Transverse colon (tissue), 4 donors: ENCODE measurements around the gene FAM120B. TPM values are rescaled to one million over a fixed set of nuclear protein-coding genes. Genes with fewer than 3 reads are reported as not detected.

Source experiments
- DNase-seq: peaks from one replicate; pipeline ENCODE4 v3.0.0-alpha.2; 2019
- H3K27ac ChIP-seq, 4 donors: fragments of 200-600 bp; sonication (generic); 2 replicates each; pipeline ENCODE4 v1.5.1; 2016 to 2018; ENCODE audit warnings: inconsistent platforms in 4 of 4
- H3K27me3 ChIP-seq: fragments of 200-600 bp; sonication (generic); 2 replicates; pipeline ENCODE4 v1.5.1; 2017; ENCODE audit warnings: inconsistent platforms
- H3K36me3 ChIP-seq, 4 donors: fragments of 200-600 bp; sonication (generic); 2 replicates each; pipeline ENCODE4 v1.5.1; 2017 to 2019; ENCODE audit warnings: inconsistent platforms in 4 of 4
- H3K4me1 ChIP-seq, 4 donors: fragments of 200-600 bp; sonication (generic); 2 replicates each; pipeline ENCODE4 v1.5.1; 2017 to 2020; ENCODE audit warnings: inconsistent platforms in 4 of 4
- H3K4me3 ChIP-seq, 4 donors: fragments of 200-600 bp; sonication (generic); 1 replicate in 1 of 4; 2 replicates in 3 of 4; pipeline versions ENCODE4 v1.5.1 to v1.6.1; 2017 to 2019; ENCODE audit warnings: inconsistent platforms in 4 of 4
- H3K9me3 ChIP-seq, 2 donors: fragments of 200-600 bp; sonication (generic); 2 replicates each; pipeline ENCODE4 v1.5.1; 2017 to 2019; ENCODE audit warnings: inconsistent platforms in 2 of 2
- EP300 ChIP-seq: sonication (generic); formaldehyde crosslinking; IDR thresholded peaks from one replicate; pipeline ENCODE4 v1.6.1; 2017; ENCODE audit warnings: antibody characterized with exemption, low read depth
- POLR2A ChIP-seq: fragments of 450-650 bp; IDR thresholded peaks from one replicate; pipeline ENCODE4 v1.6.1; 2016; ENCODE audit warnings: antibody characterized with exemption, mild to moderate bottlenecking, moderate library complexity
- POLR2AphosphoS5 ChIP-seq, 3 donors: sonication (generic); formaldehyde crosslinking; IDR thresholded peaks; one replicate each; pipeline ENCODE4 v1.6.1; 2016; ENCODE audit warnings: antibody characterized with exemption in 3 of 3
- WGBS, 2 donors: methylation state at CpG; one replicate each; pipeline ENCODE4 v1.1.5; 2018; ENCODE audit warnings: low coverage in 1 of 2; 5-methylcytosine and 5-hydroxymethylcytosine counted together
- in situ Hi-C, 4 donors: fragments of 200-750 bp; cut with MboI; loops; one replicate each; pipeline versions ENCODE4 v1.15.0 to v1.15.1; 2017; ENCODE audit warnings: low sequenced_read_pairs in 3 of 4, low pct_ligation_motif_present in 1 of 4, low pct_unique_long_range_greater_than_20kb in 1 of 4
- intact Hi-C: fragments of 100-400 bp; cut with DNase I; formaldehyde crosslinking; loops from one replicate; pipeline ENCODE4 v1.15.1; 2023; ENCODE audit warnings: low total_unique reads
- total RNA-seq, 4 donors: library from RNA; depleted of rRNA; stranded (reverse); fragments of >200 nt; gene quantifications; one replicate each; pipeline ENCODE4 v1.1.0, GENCODE V29; 2016
- TF ChIP-seq, protein P1 (sequence below), 5 experiments: fragments of 200-600 bp in 3 of 5; fragments of 450-650 bp in 2 of 5; sonication (generic) in 3 of 5; IDR thresholded peaks; 1 replicate in 2 of 5; 2 replicates in 3 of 5; pipeline ENCODE4 v1.5.1; 2016 to 2017; ENCODE audit warnings: antibody characterized with exemption in 5 of 5, inconsistent platforms in 3 of 5, mild to moderate bottlenecking in 2 of 5, moderate library complexity in 1 of 5

Gene FAM120B
- total RNA-seq, 4 donors from 2014 or later = 24.7 to 35.9 (median 26.7) TPM

DNA sequence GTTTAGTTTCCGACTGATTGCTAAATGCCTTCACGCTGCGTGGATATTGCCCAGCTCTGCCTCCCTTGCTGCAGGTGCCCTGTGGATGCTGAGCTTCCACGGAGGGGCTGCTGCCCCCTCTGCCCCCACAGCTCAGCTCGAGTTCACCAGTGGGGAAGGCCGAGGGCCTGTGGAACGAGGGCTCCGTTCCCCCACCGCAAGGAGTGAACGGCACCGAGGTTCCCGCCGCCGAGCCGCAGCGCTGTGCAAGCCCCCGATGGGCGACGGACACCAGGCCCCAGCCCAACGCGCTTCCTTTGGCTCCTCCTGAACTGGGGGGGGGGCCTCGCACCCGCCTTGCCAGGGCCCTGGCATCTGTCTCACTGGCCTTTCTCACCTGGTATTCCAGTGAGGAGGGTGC, 33.4 kb upstream of the FAM120B start:
- no peak for DNase-seq
- Histone ChIP-seq H3K4me1 (peaks cover 0 to 29% (median 5%) of the 10 kb centered on the region in 4 donors), H3K4me3 (no peak overlapping the region), H3K36me3 (no peaks in the 10 kb centered on the region), H3K9me3 (no peaks in the 10 kb centered on the region), H3K27me3 (no peaks in the 10 kb centered on the region), H3K27ac (no peak overlapping the region)
- intact Hi-C loops (no loop called here), in situ Hi-C loops (no loop called here)
- no peak for TF ChIP-seq EP300
- TF ChIP-seq POLR2A = no peak
- TF ChIP-seq, protein P1, sequence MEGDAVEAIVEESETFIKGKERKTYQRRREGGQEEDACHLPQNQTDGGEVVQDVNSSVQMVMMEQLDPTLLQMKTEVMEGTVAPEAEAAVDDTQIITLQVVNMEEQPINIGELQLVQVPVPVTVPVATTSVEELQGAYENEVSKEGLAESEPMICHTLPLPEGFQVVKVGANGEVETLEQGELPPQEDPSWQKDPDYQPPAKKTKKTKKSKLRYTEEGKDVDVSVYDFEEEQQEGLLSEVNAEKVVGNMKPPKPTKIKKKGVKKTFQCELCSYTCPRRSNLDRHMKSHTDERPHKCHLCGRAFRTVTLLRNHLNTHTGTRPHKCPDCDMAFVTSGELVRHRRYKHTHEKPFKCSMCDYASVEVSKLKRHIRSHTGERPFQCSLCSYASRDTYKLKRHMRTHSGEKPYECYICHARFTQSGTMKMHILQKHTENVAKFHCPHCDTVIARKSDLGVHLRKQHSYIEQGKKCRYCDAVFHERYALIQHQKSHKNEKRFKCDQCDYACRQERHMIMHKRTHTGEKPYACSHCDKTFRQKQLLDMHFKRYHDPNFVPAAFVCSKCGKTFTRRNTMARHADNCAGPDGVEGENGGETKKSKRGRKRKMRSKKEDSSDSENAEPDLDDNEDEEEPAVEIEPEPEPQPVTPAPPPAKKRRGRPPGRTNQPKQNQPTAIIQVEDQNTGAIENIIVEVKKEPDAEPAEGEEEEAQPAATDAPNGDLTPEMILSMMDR (IDR thresholded peaks at IDR 0.05) = no peak
- TF ChIP-seq POLR2AphosphoS5 (IDR thresholded peaks at IDR 0.05) = no peak
- 97% methylated on average over 23 of the region's 23 CpGs; no CpG with 5 or more reads in 1 of the 2 donors for WGBS, 2 donors

DNA sequence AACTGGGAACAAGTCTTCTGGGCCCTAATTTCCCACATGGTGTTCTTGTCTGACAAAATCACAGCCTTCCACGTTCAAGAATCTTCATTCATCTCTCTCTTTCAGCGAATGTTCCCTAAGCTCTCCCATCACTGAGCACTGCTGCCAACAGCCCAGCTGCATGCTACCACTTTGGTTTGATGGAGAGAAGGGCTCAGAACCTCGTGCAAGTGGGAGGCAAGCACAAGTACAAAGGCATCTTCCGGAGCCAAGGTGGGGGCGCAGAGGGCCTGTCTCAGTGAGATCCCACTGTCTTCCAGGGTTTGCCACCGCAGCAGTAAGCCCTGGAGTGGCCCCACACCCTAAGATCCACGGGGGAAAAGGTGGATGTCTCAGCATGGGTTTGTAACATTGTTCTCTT, 32.9 kb upstream of the FAM120B start:
- in situ Hi-C loops = no loop called here
- TF ChIP-seq, protein P1 (IDR thresholded peaks at IDR 0.05) = no peak
- no peak overlapping the region for H3K4me3 ChIP-seq

DNA sequence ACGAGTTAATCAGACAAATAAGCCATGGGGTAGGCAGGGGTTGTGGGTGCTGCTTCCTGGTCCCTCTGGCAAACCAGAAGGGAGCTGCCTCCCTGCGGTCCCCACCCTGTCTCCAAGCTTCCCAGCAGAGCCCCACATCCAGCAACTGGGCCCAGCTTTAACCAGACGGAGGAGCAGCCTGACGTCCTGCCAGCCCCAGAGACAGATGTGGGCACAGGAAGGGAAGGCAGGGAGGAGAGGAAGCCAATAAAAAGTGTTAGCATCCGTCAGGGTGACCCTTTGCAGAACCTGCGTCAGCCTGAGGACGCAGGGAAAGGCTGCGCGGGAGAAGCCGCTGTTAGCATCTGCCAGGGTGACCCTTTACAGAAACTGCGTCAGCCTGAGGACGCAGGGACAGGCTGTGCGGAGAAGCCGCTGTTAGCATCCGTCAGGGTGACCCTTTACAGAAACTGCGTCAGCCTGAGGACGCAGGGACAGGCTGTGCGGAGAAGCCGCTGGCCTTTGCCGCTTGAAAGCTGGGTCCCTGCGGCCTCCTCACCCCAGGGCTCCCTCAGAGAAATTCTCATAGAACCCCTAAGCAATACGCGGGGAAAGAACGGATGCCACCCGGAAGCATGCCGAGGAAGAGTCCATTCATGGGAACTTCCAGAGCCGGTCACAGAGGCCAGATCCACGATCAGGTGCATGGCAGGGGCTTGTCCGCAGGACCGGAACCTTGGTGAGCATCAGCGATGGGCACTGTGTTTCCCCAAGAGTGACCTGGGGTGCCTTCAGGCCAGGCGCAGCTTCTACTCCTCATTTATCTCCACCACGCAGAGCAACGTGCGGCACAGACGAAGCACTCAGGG, 31.6 kb upstream of the FAM120B start:
- WGBS, 2 donors = 55 to 91% methylated on average over 4 to 36 of the region's 36 CpGs
- TF ChIP-seq POLR2AphosphoS5 (IDR thresholded peaks at IDR 0.05) (no peak), EP300 (no peak), POLR2A (no peak)
- TF ChIP-seq, protein P1 (IDR thresholded peaks at IDR 0.05) = no peak
- no peak for DNase-seq
- in situ Hi-C loops = no loop called here
- H3K36me3 ChIP-seq = no peaks in the 10 kb centered on the region
- no peaks in the 10 kb centered on the region for H3K27me3 ChIP-seq
- H3K4me1 ChIP-seq = peaks cover 0 to 33% (median 5%) of the 10 kb centered on the region in 4 donors
- H3K4me3 ChIP-seq = no peak overlapping the region
- intact Hi-C loops = no loop called here
- no peaks in the 10 kb centered on the region for H3K9me3 ChIP-seq
- no peak overlapping the region for H3K27ac ChIP-seq

More for the DNA sequence above, 32.9 kb upstream of the FAM120B start:
- Histone ChIP-seq H3K36me3 (no peaks in the 10 kb centered on the region), H3K27me3 (no peaks in the 10 kb centered on the region), H3K4me1 (peaks cover 0 to 33% (median 5%) of the 10 kb centered on the region in 4 donors), H3K9me3 (no peaks in the 10 kb centered on the region), H3K27ac (no peak overlapping the region)
- 70 to 81% methylated on average over 2 to 7 of the region's 7 CpGs for WGBS, 2 donors
- intact Hi-C loops = no loop called here
- DNase-seq = no peak

DNA sequence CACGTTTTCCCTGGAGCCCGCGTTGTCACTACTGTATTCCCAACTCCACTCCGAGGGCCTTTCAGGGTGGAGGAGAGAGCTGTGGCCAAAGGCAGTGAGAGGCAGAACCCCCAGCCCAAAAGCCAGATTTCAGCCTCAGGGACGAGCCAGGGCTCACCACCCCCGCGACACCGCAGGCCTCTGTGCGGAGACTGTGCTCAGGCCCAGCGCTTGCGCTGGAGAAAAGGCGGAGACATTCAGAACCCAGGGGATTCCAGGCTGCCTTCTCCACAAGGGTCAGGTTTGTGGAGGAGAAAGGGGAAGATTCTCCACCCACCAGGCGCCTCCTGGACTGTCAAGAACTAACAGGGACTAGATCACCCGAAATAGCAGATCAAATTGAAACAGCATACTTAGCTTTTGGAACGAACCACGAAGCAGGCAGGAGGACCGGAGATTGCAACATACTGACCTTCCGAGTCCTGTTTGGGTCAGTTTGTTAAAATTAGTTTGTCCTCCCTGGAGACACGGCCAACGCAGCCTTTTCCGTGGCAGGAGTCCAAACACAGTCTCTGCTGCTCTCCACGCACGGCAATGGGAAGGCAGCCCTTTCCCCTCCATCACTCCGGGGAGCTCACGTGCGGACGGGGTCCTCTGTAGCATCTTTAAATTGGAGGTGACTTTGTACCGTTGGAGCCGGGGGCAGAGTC, 30.0 kb upstream of the FAM120B start:
- Histone ChIP-seq H3K27me3 (no peaks in the 10 kb centered on the region), H3K36me3 (no peaks in the 10 kb centered on the region), H3K27ac (peak overlapping the region; percentile 33 to 71 (median 56)), H3K4me3 (no peak overlapping the region), H3K9me3 (no peaks in the 10 kb centered on the region), H3K4me1 (peaks cover 0 to 42% (median 7%) of the 10 kb centered on the region in 4 donors)
- in situ Hi-C loops (no loop called here), intact Hi-C loops (no loop called here)
- TF ChIP-seq, protein P1 (IDR thresholded peaks at IDR 0.05) = no peak
- TF ChIP-seq EP300 = no peak
- TF ChIP-seq POLR2AphosphoS5 (IDR thresholded peaks at IDR 0.05) = peak in 1 of 3 donors; percentile 49
- no peak for TF ChIP-seq POLR2A
- DNase-seq = peak; percentile 43
- 81% methylated on average over 29 of the region's 29 CpGs; no CpG with 5 or more reads in 1 of the 2 donors for WGBS, 2 donors
